Neural progenitor cell (in vitro differentiated cells): ENCODE data around the gene MSH3. TPM values are rescaled to one million over a fixed set of nuclear protein-coding genes. Genes with fewer than 3 reads are reported as not detected.

ENCODE experiments used
- DNase-seq: peaks from one replicate; pipeline ENCODE4 v3.0.0-alpha.2; 2016; ENCODE audit warnings: low spot score
- H2AFZ ChIP-seq: fragments of 200-600 bp; sonication (generic); replicated peaks from 2 replicates; pipeline ENCODE4 v1.6.1; 2016; ENCODE audit warnings: antibody characterized with exemption
- H3F3A ChIP-seq: fragments of 200-600 bp; sonication (generic); 2 replicates; pipeline ENCODE4 v1.6.1; 2016; ENCODE audit warnings: antibody characterized with exemption, low read depth
- H3K27ac ChIP-seq: fragments of 200-600 bp; sonication (generic); 2 replicates; pipeline ENCODE4 v1.5.1; 2016; ENCODE audit warnings: mild to moderate bottlenecking
- H3K27me3 ChIP-seq: fragments of 200-600 bp; sonication (generic); 2 replicates; pipeline ENCODE4 v1.6.1; 2016; ENCODE audit warnings: mild to moderate bottlenecking, moderate library complexity
- H3K36me3 ChIP-seq: fragments of 200-600 bp; sonication (generic); 2 replicates; pipeline ENCODE4 v1.5.1; 2016
- H3K4me1 ChIP-seq: fragments of 200-600 bp; sonication (generic); 2 replicates; pipeline ENCODE4 v1.6.1; 2016; ENCODE audit warnings: mixed run types
- H3K4me2 ChIP-seq: fragments of 200-600 bp; sonication (generic); 2 replicates; pipeline ENCODE4 v1.6.1; 2016
- H3K4me3 ChIP-seq: fragments of 200-600 bp; sonication (generic); 2 replicates; pipeline ENCODE4 v1.5.1; 2016
- H3K79me2 ChIP-seq: fragments of 200-600 bp; sonication (generic); 2 replicates; pipeline ENCODE4 v1.6.1; 2016; ENCODE audit warnings: low read depth
- H3K9ac ChIP-seq: fragments of 200-600 bp; sonication (generic); 2 replicates; pipeline ENCODE4 v1.6.1; 2016
- H3K9me3 ChIP-seq: fragments of 200-600 bp; sonication (generic); 2 replicates; pipeline ENCODE4 v1.5.1; 2016; ENCODE audit warnings: low read depth
- H4K20me1 ChIP-seq: fragments of 200-600 bp; sonication (generic); 2 replicates; pipeline ENCODE4 v1.6.1; 2016; ENCODE audit warnings: low read depth
- H3K27ac Mint-ChIP-seq: 3 replicates; pipeline ENCODE4 v1.8.0; 2021; ENCODE audit warnings: mixed read lengths
- H3K27me3 Mint-ChIP-seq: 2 replicates; pipeline ENCODE4 v1.8.0; 2022; ENCODE audit warnings: low read depth, mild to moderate bottlenecking, inconsistent platforms, moderate library complexity, mixed read lengths; ENCODE audit not compliant: insufficient read depth
- H3K36me3 Mint-ChIP-seq: 3 replicates; pipeline ENCODE4 v1.8.0; 2021; ENCODE audit warnings: mixed read lengths
- H3K4me1 Mint-ChIP-seq: 3 replicates; pipeline ENCODE4 v1.8.0; 2021; ENCODE audit warnings: mixed read lengths
- H3K4me3 Mint-ChIP-seq: 3 replicates; pipeline ENCODE4 v1.8.0; 2021; ENCODE audit warnings: mild to moderate bottlenecking, moderate library complexity, mixed read lengths
- H3K9me3 Mint-ChIP-seq: 3 replicates; pipeline ENCODE4 v1.8.0; 2020; ENCODE audit warnings: mixed read lengths
- CTCF ChIP-seq: fragments of 200-600 bp; sonication (generic); IDR thresholded peaks from 2 replicates; pipeline ENCODE4 v1.5.1; 2017; ENCODE audit warnings: antibody characterized with exemption, mild to moderate bottlenecking
- EZH2 ChIP-seq: fragments of 200-600 bp; sonication (generic); IDR thresholded peaks from 2 replicates; pipeline ENCODE4 v1.6.1; 2017; ENCODE audit warnings: antibody characterized with exemption, mild to moderate bottlenecking, moderate library complexity
- EZH2phosphoT487 ChIP-seq: fragments of 200-600 bp; sonication (generic); IDR thresholded peaks from 2 replicates; pipeline ENCODE4 v1.6.1; 2017; ENCODE audit warnings: antibody characterized with exemption
- total RNA-seq: library from RNA; depleted of rRNA; stranded (reverse); fragments of >200 nt; gene quantifications from 2 replicates; pipeline ENCODE4 v1.2.3, GENCODE V29; 2015; ENCODE audit warnings: low replicate concordance

MSH3 gene
- total RNA-seq, 1 donor from 2014 or later, result 26.1 TPM

GRCh38 chr5:80715887-80716286, 61.4 kb downstream of the MSH3 start:
- no peaks in the 10 kb centered on the region for H3K79me2 ChIP-seq
- H3K27ac ChIP-seq, result no peak overlapping the region
- no peak overlapping the region for H3K9ac ChIP-seq
- peaks cover 8% of the 10 kb centered on the region for H3K9me3 ChIP-seq
- Mint-ChIP-seq H3K27ac (no peak overlapping the region), H3K27me3 (no peaks in the 10 kb centered on the region), H3K36me3 (peaks cover 29% of the 10 kb centered on the region), H3K9me3 (peaks cover 8% of the 10 kb centered on the region), H3K4me1 (peaks cover 3% of the 10 kb centered on the region), H3K4me3 (no peak overlapping the region)
- TF ChIP-seq EZH2 (no peak), CTCF (no peak), EZH2phosphoT487 (no peak)
- peaks cover 3% of the 10 kb centered on the region for H3F3A ChIP-seq
- no peak overlapping the region for H3K4me3 ChIP-seq
- peaks cover 17% of the 10 kb centered on the region for H3K36me3 ChIP-seq
- no peaks in the 10 kb centered on the region for H3K4me1 ChIP-seq
- no peak overlapping the region for H3K4me2 ChIP-seq
- no peaks in the 10 kb centered on the region for H4K20me1 ChIP-seq
- no peak overlapping the region for H2AFZ ChIP-seq
- no peak for DNase-seq
- H3K27me3 ChIP-seq, result no peaks in the 10 kb centered on the region

GRCh38 chr5:80720181-80720580, 65.7 kb downstream of the MSH3 start:
- H3K4me1 ChIP-seq, result no peaks in the 10 kb centered on the region
- H3K9me3 Mint-ChIP-seq, result peaks cover 10% of the 10 kb centered on the region
- H3K27ac Mint-ChIP-seq, result no peak overlapping the region
- no peaks in the 10 kb centered on the region for H3K79me2 ChIP-seq
- H3K27me3 Mint-ChIP-seq, result no peaks in the 10 kb centered on the region
- H3K4me1 Mint-ChIP-seq, result no peaks in the 10 kb centered on the region
- peaks cover 26% of the 10 kb centered on the region for H3K36me3 Mint-ChIP-seq
- H3K4me3 ChIP-seq, result no peak overlapping the region
- H3K36me3 ChIP-seq, result peaks cover 20% of the 10 kb centered on the region
- H3F3A ChIP-seq, result no peaks in the 10 kb centered on the region
- no peak overlapping the region for H2AFZ ChIP-seq
- H3K9me3 ChIP-seq, result peaks cover 8% of the 10 kb centered on the region
- no peak for TF ChIP-seq EZH2
- no peak for TF ChIP-seq CTCF
- TF ChIP-seq EZH2phosphoT487, result no peak
- no peak overlapping the region for H3K4me3 Mint-ChIP-seq
- H3K27me3 ChIP-seq, result no peaks in the 10 kb centered on the region
- DNase-seq, result no peak
- no peaks in the 10 kb centered on the region for H4K20me1 ChIP-seq
- no peak overlapping the region for H3K9ac ChIP-seq
- no peak overlapping the region for H3K4me2 ChIP-seq
- H3K27ac ChIP-seq, result no peak overlapping the region

- H3K27ac ChIP-seq, result no peak overlapping the region
- Mint-ChIP-seq H3K4me1 (no peaks in the 10 kb centered on the region), H3K4me3 (no peak overlapping the region), H3K36me3 (peaks cover 25% of the 10 kb centered on the region), H3K27me3 (no peaks in the 10 kb centered on the region), H3K9me3 (peaks cover 10% of the 10 kb centered on the region), H3K27ac (no peak overlapping the region)
- H3K79me2 ChIP-seq, result no peaks in the 10 kb centered on the region
- no peaks in the 10 kb centered on the region for H3K4me1 ChIP-seq
- peaks cover 20% of the 10 kb centered on the region for H3K36me3 ChIP-seq
- no peak overlapping the region for H3K4me3 ChIP-seq
- H3F3A ChIP-seq, result no peaks in the 10 kb centered on the region
- H4K20me1 ChIP-seq, result no peaks in the 10 kb centered on the region
- H3K4me2 ChIP-seq, result no peak overlapping the region
- H3K9ac ChIP-seq, result no peak overlapping the region
- TF ChIP-seq EZH2 (no peak), EZH2phosphoT487 (no peak), CTCF (no peak)
- no peaks in the 10 kb centered on the region for H3K27me3 ChIP-seq
- DNase-seq, result no peak
- H3K9me3 ChIP-seq, result peaks cover 8% of the 10 kb centered on the region
- H2AFZ ChIP-seq, result no peak overlapping the region
Measured at GRCh38 chr5:80722916-80723315, 68.5 kb downstream of the MSH3 start.
